WTC11 (cell line): ENCODE results near the gene LAMB4. TPM values are rescaled to one million over a fixed set of nuclear protein-coding genes. Genes with fewer than 3 reads are reported as not detected.

Source experiments
- ATAC-seq: fragments of 200-7000 bp; cut with Tn5 transposase; 2 replicates; pipeline ENCODE4 v1.10.0; 2021; ENCODE audit warnings: mild to moderate bottlenecking, moderate library complexity
- CTCF ChIA-PET: fragments of 300-600 bp; sonication (Branson Sonifier 250); formaldehyde crosslinking; loops from one replicate; lab custom pipeline; 2021; ENCODE audit warnings: antibody characterized with exemption; lab: Charles Lee
- POLR2A ChIA-PET: fragments of 350-600 bp; sonication (Branson Sonifier 250); formaldehyde crosslinking; loops from one replicate; lab custom pipeline; 2021; ENCODE audit warnings: antibody characterized with exemption; lab: Charles Lee
- DNase-seq: peaks from one replicate; pipeline ENCODE4 v3.0.0; 2021; ENCODE audit warnings: low spot score
- H3K27ac Mint-ChIP-seq: 2 replicates; pipeline ENCODE4 v1.8.0; 2021; ENCODE audit warnings: mixed read lengths
- H3K27me3 Mint-ChIP-seq: 2 replicates; pipeline ENCODE4 v1.8.0; 2021; ENCODE audit warnings: low read depth, mild to moderate bottlenecking, moderate library complexity, mixed read lengths
- H3K36me3 Mint-ChIP-seq: 2 replicates; pipeline ENCODE4 v1.8.0; 2021; ENCODE audit warnings: mixed read lengths
- H3K4me1 Mint-ChIP-seq: 2 replicates; pipeline ENCODE4 v1.8.0; 2022; ENCODE audit warnings: mixed read lengths
- H3K4me3 Mint-ChIP-seq: 2 replicates; pipeline ENCODE4 v1.8.0; 2021; ENCODE audit warnings: mild to moderate bottlenecking, moderate library complexity, mixed read lengths
- H3K9me3 Mint-ChIP-seq: 2 replicates; pipeline ENCODE4 v1.8.0; 2021; ENCODE audit warnings: mixed read lengths
- AR ChIP-seq: fragments of 250-450 bp; sonication (Bioruptor Pico); IDR thresholded peaks from 2 replicates; pipeline ENCODE4 v1.9.0; 2021; ENCODE audit warnings: mild to moderate bottlenecking
- CDX4 ChIP-seq: fragments of 250-450 bp; sonication (Bioruptor Pico); IDR thresholded peaks from 2 replicates; pipeline ENCODE4 v1.9.0; 2021; ENCODE audit warnings: moderate library complexity, mild to moderate bottlenecking, inconsistent platforms, borderline replicate concordance
- CREB1 ChIP-seq: sonication (generic); formaldehyde crosslinking; IDR thresholded peaks from 2 replicates; pipeline ENCODE4 v1.8.0; 2023; ENCODE audit warnings: mild to moderate bottlenecking, missing genetic modification reagents
- E2F5 ChIP-seq: sonication (generic); formaldehyde crosslinking; IDR thresholded peaks from 2 replicates; pipeline ENCODE4 v1.8.1; 2022; ENCODE audit warnings: mild to moderate bottlenecking, moderate library complexity, missing genetic modification reagents
- ESRRA ChIP-seq: sonication (generic); formaldehyde crosslinking; IDR thresholded peaks from 2 replicates; pipeline ENCODE4 v1.8.1; 2022; ENCODE audit warnings: mild to moderate bottlenecking, missing genetic modification reagents, borderline replicate concordance
- HMGA2 ChIP-seq: fragments of 250-450 bp; sonication (Bioruptor Pico); IDR thresholded peaks from 2 replicates; pipeline ENCODE4 v1.4.0; 2021; ENCODE audit warnings: mild to moderate bottlenecking, moderate library complexity
- MAX ChIP-seq: sonication (generic); formaldehyde crosslinking; IDR thresholded peaks from 2 replicates; pipeline ENCODE4 v1.8.0; 2022; ENCODE audit warnings: mild to moderate bottlenecking, missing genetic modification reagents
- MLX ChIP-seq: sonication (generic); formaldehyde crosslinking; IDR thresholded peaks from 2 replicates; pipeline ENCODE4 v1.8.1; 2023; ENCODE audit warnings: mild to moderate bottlenecking, missing genetic modification reagents, moderate library complexity
- NR1H2 ChIP-seq: sonication (generic); formaldehyde crosslinking; IDR thresholded peaks from 2 replicates; pipeline ENCODE4 v1.9.0; 2021; ENCODE audit warnings: mild to moderate bottlenecking, moderate library complexity, missing genetic modification reagents
- RELA ChIP-seq: sonication (generic); formaldehyde crosslinking; IDR thresholded peaks from 2 replicates; pipeline ENCODE4 v1.8.1; 2022; ENCODE audit warnings: missing genetic modification reagents, mild to moderate bottlenecking, borderline replicate concordance
- SOX15 ChIP-seq: fragments of 250-450 bp; sonication (Bioruptor Pico); IDR thresholded peaks from 2 replicates; pipeline ENCODE4 v1.9.0; 2021; ENCODE audit warnings: mild to moderate bottlenecking
- SP1 ChIP-seq: sonication (generic); formaldehyde crosslinking; conservative IDR thresholded peaks from 2 replicates; pipeline ENCODE4 v1.8.1; 2022; ENCODE audit warnings: missing genetic modification reagents
- TEAD4 ChIP-seq: sonication (generic); formaldehyde crosslinking; IDR thresholded peaks from 2 replicates; pipeline ENCODE4 v1.8.0; 2022; ENCODE audit warnings: mild to moderate bottlenecking, missing genetic modification reagents
- USF1 ChIP-seq: sonication (generic); formaldehyde crosslinking; IDR thresholded peaks from 2 replicates; pipeline ENCODE4 v1.8.0; 2022; ENCODE audit warnings: mild to moderate bottlenecking, missing genetic modification reagents
- ZBTB21 ChIP-seq: sonication (generic); formaldehyde crosslinking; IDR thresholded peaks from 2 replicates; pipeline ENCODE4 v1.8.1; 2023; ENCODE audit warnings: mild to moderate bottlenecking, missing genetic modification reagents, borderline replicate concordance
- ZMAT4 ChIP-seq: fragments of 250-450 bp; sonication (Bioruptor Pico); IDR thresholded peaks from 2 replicates; pipeline ENCODE4 v1.9.0; 2021; ENCODE audit warnings: mild to moderate bottlenecking
- ZNF138 ChIP-seq: sonication (generic); formaldehyde crosslinking; conservative IDR thresholded peaks from 2 replicates; pipeline ENCODE4 v1.8.1; 2022; ENCODE audit warnings: mild to moderate bottlenecking, moderate library complexity, missing genetic modification reagents
- ZNF232 ChIP-seq: sonication (generic); formaldehyde crosslinking; IDR thresholded peaks from 2 replicates; pipeline ENCODE4 v1.8.0; 2022; ENCODE audit warnings: mild to moderate bottlenecking, missing genetic modification reagents
- ZNF281 ChIP-seq: sonication (generic); formaldehyde crosslinking; IDR thresholded peaks from 2 replicates; pipeline ENCODE4 v1.8.0; 2023; ENCODE audit warnings: mild to moderate bottlenecking, missing genetic modification reagents
- total RNA-seq: library from RNA; stranded (reverse); gene quantifications from 3 replicates; pipeline ENCODE4 v1.2.3, GENCODE V29; 2021

Gene LAMB4
- total RNA-seq, 1 experiment from 2014 or later, result not detected

GRCh38 chr7:108097703-108098102 lies 32.5 kb downstream of the LAMB4 start:
- no peaks in the 10 kb centered on the region for H3K9me3 Mint-ChIP-seq
- H3K4me1 Mint-ChIP-seq, result no peaks in the 10 kb centered on the region
- H3K27me3 Mint-ChIP-seq, result no peaks in the 10 kb centered on the region
- ChIA-PET POLR2A (no interaction called here), CTCF (interaction anchor here (0.9 to 1.6 kb wide), 4 partner anchors 16 to 81 kb away, joined by 3 to 6 read pairs (median 6); no protein-coding TSS in a partner anchor)
- TF ChIP-seq ZMAT4 (CRISPR knock-in tag), result no peak
- TF ChIP-seq SP1 (CRISPR knock-in tag), result no peak
- no peak for TF ChIP-seq AR
- TF ChIP-seq HMGA2, result no peak
- TF ChIP-seq USF1 (CRISPR knock-in tag), result no peak
- H3K4me3 Mint-ChIP-seq, result no peak overlapping the region
- no peak for DNase-seq
- ATAC-seq, result no peak
- H3K27ac Mint-ChIP-seq, result no peak overlapping the region
- no peaks in the 10 kb centered on the region for H3K36me3 Mint-ChIP-seq

- H3K4me1 Mint-ChIP-seq, result no peaks in the 10 kb centered on the region
- H3K9me3 Mint-ChIP-seq, result no peaks in the 10 kb centered on the region
- no peak overlapping the region for H3K4me3 Mint-ChIP-seq
- ChIA-PET POLR2A (no interaction called here), CTCF (interaction anchor here (0.8 to 1.6 kb wide), 5 partner anchors 17 to 80 kb away, joined by 3 to 6 read pairs (median 5); no protein-coding TSS in a partner anchor)
- no peak for ATAC-seq
- DNase-seq, result no peak
- H3K27me3 Mint-ChIP-seq, result no peaks in the 10 kb centered on the region
- H3K27ac Mint-ChIP-seq, result no peak overlapping the region
- no peaks in the 10 kb centered on the region for H3K36me3 Mint-ChIP-seq
- no peak for TF ChIP-seq ZBTB21 (CRISPR knock-in tag)
- no peak for TF ChIP-seq AR
- no peak for TF ChIP-seq MLX (CRISPR knock-in tag)
- TF ChIP-seq E2F5 (CRISPR knock-in tag), result no peak
- no peak for TF ChIP-seq CDX4 (CRISPR knock-in tag)
- no peak for TF ChIP-seq SOX15 (CRISPR knock-in tag)
- TF ChIP-seq ZNF138 (CRISPR knock-in tag), result no peak
- no peak for TF ChIP-seq TEAD4 (CRISPR knock-in tag)
- no peak for TF ChIP-seq RELA (CRISPR knock-in tag)
- TF ChIP-seq ZNF232, result no peak
- no peak for TF ChIP-seq CREB1 (CRISPR knock-in tag)
- TF ChIP-seq NR1H2 (CRISPR knock-in tag), result no peak
- TF ChIP-seq ZNF281 (CRISPR knock-in tag), result no peak
- TF ChIP-seq ESRRA (CRISPR knock-in tag), result no peak
- TF ChIP-seq MAX (CRISPR knock-in tag), result no peak
- no peak for TF ChIP-seq HMGA2
Measured at GRCh38 chr7:108096996-108097395, 33.2 kb downstream of the LAMB4 start.
